ENCODE results near the gene GPATCH1. TPM values are rescaled to one million over a fixed set of nuclear protein-coding genes. Genes with fewer than 3 reads are reported as not detected.
"Not testable (repeated sequence)": the region's sequence is repeated elsewhere in the genome, so short reads cannot be mapped to it uniquely, and the experiment has no call there.

GPATCH1 gene
- total RNA-seq, 1 donor from 2014 or later: 13.7 TPM

DNA sequence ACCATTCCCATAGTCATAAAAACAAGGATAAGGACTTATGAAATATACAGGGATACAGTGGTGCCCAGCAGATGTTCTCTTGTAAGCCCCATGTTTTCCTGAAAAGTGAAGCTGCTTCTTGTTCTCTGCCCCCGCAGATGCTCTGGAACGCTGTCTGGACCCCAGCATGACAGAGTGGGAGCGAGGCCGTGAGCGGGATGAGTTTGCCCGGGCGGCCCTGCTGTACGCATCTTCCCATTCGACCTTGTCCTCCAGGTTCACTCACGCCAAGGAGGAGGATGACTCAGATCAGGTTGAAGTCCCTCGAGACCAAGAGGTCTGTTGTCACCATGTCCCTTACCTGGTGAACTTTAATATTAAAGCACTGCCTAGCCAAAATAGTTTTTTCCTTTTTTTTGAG is 30.6 kb downstream of the GPATCH1 start:
- DNase-seq (ENCODE audit: low spot score): no peak

- no peak for DNase-seq (ENCODE audit: low spot score)
These were observed 33.3 kb downstream of the GPATCH1 start for GRCh38 chr19:33114312-33114711.

DNA sequence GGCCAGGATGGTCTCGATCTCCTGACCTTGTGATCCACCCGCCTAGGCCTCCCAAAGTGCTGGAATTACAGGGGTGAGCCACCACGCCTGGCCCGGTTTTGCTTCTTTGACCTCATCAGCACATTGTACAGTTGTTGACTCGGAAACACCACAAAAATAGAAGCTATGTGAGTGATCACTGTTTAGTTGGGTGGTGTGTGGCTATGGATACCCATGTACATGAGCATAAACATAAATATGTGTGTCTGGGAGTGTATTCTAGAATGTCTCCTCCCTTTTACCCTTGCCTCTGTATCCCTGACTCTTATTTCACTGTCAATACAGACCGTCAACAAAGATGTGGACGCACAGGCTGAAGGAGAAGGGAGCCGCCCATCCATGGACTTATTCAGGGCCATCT is 36.5 kb downstream of the GPATCH1 start:
- no peak for DNase-seq (ENCODE audit: low spot score)

DNA sequence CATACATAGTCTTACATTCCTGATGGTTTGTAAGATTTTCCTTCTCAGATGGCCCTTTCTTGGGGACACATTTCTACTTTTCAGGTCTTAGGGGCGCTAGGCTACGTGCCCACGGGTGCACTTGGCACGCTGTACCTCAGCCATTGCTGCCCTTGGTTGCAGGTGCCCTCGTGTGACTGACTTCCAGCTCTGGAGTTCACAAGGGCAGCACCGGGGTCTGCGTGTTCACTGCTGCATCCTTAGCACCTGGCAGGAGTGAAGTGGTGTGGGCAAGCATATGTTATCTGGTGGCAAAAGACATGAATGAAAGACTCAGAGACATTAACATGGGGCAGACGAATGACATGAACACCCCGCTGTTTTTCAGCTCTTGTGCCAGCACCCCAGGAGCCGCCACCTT is 37.7 kb downstream of the GPATCH1 start:
- DNase-seq (ENCODE audit: low spot score): no peak

- DNase-seq (ENCODE audit: low spot score): peak; percentile 3
These were observed 43.5 kb downstream of the GPATCH1 start for GRCh38 chr19:33124207-33125098.

- DNase-seq (ENCODE audit: low spot score): peak; percentile 59
These were observed 45.0 kb downstream of the GPATCH1 start for GRCh38 chr19:33125929-33126388.

DNA sequence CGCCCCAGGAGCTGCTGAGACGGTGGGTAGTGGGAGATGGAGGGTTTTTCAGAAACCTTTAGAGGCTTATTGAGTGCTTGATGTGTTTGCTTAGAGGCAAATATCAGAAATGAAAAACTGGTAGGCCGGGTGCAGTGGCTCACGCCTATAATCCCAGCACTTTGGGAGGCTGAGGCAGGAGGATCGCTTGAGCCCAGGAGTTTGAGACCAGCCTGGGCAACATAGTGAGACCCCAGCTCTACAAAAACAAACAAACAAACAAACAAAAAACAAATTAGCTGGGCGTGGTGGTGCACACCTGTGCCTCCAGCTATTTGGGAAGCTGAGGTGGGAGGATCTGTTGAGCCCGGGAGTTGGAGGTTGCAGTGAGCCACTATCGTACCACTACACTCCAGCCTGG is 45.7 kb downstream of the GPATCH1 start:
- not testable (repeated sequence) for DNase-seq (ENCODE audit: low spot score)

DNA sequence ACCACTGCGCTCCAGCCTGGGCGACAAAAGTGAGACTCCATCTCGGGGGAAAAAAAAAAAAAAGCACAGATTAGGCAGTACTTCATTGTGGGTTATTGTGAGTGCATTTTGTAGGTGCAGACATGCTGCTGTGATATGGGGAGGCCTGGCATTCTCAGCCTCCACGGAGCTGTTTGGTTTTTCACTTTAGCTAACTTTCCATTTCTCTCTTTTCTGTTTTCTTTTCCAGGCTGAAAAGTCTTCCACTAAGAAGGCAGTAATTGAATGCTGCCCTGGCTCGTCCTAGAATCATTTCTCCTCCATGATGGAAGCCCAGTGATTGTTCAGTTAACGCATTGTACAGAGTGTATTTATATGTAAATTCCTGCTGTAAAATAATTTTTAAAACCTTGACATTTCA is 48.9 kb downstream of the GPATCH1 start:
- DNase-seq (ENCODE audit: low spot score): no peak

- DNase-seq (ENCODE audit: low spot score): no peak
These were observed 49.5 kb downstream of the GPATCH1 start for GRCh38 chr19:33130433-33130832.

GRCh38 chr19:33132021-33132420 is 51.0 kb downstream of the GPATCH1 start, which contains the start of gene WDR88:
WDR88 (plus strand) TSS chr19:33132114; CDS start chr19:33132170, 56 bp downstream.
- no peak for DNase-seq (ENCODE audit: low spot score)

DNA sequence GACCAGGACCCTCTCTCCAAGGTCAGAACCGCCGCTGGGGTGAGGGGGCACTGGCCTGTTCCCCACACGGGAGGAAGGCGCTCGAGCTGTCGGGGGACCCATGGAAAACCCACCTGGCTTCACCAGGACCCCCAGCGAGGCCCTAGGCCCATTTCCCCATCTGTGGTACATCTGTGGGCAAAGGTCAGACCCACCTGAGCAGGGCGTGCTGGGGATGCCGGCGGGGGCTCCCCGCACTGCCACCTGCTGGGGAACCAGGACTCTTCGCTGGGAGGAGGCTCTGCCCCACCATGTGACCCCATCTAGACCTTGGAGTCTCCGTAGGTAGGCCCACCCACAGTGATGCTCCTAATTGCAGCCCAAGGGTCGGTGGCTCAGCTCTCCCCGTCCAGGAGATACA is 51.4 kb downstream of the GPATCH1 start:
- no peak for DNase-seq (ENCODE audit: low spot score)

DNA sequence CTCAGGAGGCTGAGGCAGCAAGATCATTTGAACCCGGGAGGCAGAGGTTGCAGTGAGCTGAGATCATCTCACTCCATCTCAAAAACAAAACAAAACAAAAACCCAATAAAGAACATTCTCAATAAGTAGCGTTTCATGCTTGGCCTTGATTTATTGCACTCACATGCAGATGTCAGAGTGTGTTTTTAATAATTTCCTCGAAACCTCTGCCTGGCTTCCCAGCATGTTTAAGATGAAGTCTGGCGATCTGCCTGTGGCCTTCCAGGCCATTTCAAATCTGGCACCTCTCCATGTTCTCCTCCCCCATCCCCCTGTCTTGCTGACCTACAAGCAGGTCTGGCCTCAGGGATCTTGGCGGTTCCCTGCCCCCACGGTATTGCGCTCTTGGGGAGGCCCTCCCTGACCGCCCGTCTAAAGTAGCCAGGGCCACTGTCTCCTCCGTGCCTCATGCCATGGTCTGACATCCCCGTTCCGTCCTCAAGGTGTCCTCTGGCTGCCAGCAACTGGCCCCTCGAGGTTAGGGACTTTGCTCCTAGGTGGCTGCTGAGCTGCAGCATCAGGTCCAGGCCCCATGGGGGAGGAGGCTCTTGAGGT is 52.6 kb downstream of the GPATCH1 start:
- DNase-seq (ENCODE audit: low spot score): no peak

DNA sequence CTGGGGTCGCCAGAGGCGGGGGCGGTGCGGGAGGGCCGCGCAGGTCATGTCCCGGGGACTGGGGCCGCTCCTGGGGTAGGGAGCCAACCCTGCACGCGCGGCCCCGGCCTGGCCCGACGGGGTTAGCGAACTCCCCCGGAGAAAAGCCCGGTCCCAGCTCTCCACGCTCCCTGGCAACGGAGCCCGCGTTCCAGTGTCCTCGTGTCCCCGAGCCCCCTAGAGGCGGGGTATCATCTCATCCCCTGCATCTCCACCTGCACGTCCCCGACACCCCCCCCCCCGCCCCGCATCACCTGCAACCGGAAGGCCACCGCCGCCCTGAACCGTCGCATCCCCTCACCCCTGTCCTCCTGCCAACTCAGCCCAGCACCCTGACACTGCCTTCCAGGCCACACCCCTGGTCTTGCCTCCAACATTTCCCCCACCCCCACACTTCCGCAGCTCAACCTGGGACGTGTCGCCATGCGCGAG is 53.6 kb downstream of the GPATCH1 start:
- no peak for DNase-seq (ENCODE audit: low spot score)

DNA sequence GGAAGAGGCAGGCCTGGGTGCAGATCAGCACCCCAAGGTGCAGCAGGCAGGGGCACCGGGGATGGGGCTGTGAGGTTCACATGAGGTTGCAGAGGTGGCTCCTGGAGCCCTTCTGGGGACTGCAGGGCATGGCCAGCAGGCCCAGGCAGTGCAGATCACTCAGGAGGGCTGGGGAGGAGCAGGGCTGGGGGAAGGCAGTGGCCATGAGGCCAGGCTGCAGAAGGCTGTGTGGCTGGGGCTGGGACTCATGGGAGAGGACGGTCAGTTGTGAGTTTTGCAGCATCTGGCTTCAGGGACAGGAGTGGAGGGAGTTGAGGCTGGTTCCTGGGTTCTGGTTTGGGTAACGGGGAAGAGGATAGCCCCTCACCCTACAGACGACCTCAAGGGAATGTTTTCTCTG is 58.2 kb downstream of the GPATCH1 start:
- DNase-seq (ENCODE audit: low spot score): no peak

DNA sequence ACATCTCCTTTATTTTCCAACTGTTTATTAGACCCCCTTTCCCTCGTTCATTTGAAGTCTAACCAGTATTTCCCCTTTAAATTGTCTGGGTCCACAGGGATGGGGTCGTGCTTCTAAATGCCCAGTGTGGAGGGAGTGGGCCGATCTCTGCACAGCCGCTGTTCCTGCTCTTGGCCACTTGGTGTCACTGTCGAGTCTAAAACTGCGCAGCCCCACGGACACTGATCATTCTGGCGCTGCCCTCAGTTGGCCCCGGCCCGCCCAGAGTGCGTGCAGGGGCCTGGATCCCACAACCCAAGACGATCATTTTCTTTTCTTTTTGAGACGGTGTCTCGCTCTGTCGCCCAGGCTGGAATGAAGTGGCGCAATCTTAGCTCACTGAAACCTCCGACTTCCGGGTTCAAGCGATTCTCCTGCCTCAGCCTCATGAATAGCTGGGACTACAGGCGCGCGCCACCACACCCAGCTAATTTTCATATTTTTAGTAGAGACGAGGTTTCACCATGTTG is 63.0 kb downstream of the GPATCH1 start:
- DNase-seq (ENCODE audit: low spot score): peak; percentile 66

DNA sequence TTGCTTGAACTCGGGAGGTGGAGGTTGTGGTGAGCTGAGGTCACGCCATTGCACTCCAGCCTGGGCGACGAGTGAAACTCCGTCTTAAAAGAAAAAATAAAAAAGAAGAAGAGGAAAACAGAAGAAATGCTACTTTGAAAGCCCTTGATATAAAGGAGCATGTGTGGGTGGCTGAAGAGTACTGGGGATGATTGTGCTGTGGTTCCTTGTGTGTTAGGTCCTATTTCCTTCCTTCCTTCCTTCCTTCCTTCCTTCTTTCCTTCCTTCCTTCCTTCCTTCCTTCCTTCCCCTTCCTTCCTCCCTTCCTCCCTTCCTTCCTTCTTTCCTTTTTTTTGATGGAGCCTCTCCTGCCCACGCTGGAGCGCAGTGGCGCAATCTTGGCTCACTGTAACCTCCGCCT is 65.2 kb downstream of the GPATCH1 start:
- DNase-seq (ENCODE audit: low spot score): no peak

- no peak for DNase-seq (ENCODE audit: low spot score)
These were observed 66.6 kb downstream of the GPATCH1 start for GRCh38 chr19:33147538-33147937.

- DNase-seq (ENCODE audit: low spot score): no peak
These were observed 70.0 kb downstream of the GPATCH1 start for GRCh38 chr19:33150852-33151518.

GRCh38 chr19:33152176-33152575 is 71.2 kb downstream of the GPATCH1 start:
- no peak for DNase-seq (ENCODE audit: low spot score)

DNA sequence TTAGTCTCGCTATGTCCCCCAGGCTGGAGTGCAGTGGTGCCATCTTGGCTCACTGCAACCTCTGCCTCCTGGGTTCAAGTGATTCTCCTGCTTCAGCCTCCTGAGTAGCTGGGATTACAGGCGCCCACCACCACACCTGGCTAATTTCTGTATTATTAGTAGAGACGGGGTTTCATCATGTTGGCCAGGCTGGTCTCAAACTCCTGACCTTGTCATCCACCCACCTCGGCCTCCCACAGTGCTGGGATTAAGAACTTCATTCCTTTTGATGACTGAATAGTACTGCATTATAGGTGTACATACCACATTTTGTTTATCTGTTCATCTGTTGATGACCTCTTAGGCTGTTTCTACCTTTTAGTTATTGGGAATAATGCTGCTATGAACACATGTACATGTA is 71.6 kb downstream of the GPATCH1 start:
- DNase-seq (ENCODE audit: low spot score): not testable (repeated sequence)

DNA sequence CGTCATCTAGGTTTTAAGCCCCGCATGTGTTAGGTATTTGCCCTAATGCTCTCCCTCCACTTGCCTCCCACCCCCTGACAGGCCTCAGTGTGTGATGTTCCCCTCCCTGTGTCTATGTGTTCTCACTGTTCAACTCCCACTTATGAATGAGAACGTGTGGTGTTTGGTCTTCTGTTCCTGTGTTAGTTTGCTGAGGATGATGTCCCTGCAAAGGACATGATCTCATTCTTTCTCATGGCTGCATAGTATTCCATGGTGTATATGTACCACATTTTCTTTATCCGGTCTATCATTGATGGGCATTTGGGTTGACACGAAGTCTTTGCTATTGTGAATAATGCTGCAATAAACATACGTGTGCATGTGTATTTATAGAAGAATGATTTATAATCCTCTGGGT is 73.3 kb downstream of the GPATCH1 start:
- not testable (repeated sequence) for DNase-seq (ENCODE audit: low spot score)

DNA sequence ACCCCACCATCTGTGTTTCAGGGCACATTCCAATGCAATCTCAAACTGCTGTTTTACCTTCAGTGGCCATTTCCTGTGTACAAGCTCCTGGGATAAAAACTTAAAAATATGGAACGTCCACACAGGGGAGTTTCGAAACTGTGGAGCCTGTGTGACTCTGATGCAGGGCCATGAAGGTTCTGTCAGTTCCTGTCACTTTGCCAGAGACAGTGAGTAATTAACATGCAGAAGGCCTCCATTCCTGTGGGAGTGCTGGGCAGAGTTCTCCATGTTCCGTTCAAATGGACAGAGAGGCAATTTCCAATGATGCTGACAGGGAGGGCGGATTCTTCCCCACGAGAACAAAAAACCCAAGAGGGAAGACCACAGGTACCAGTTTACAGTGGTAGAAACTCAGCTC is 75.4 kb downstream of the GPATCH1 start:
- no peak for DNase-seq (ENCODE audit: low spot score)
